Lower leg skin (tissue), 4 donors: Measurements from ENCODE around the gene GNAT1. TPM values are rescaled to one million over a fixed set of nuclear protein-coding genes. Genes with fewer than 3 reads are reported as not detected.

ENCODE experiments used
- DNase-seq, 2 donors: peaks; one replicate each; pipeline ENCODE4 v3.0.0-alpha.2; 2019; ENCODE audit warnings: low spot score in 2 of 2
- H3K4me3 ChIP-seq: fragments of 200-600 bp; sonication (generic); 2 replicates; pipeline ENCODE4 v1.5.1; 2017; ENCODE audit warnings: mild to moderate bottlenecking, low read depth; ENCODE audit not compliant: poor library complexity, severe bottlenecking
- POLR2A ChIP-seq, 2 donors: fragments of 450-650 bp; IDR thresholded peaks; one replicate each; pipeline ENCODE4 v1.6.1; 2016 to 2017; ENCODE audit warnings: antibody characterized with exemption in 2 of 2, mild to moderate bottlenecking in 1 of 2, moderate library complexity in 1 of 2
- WGBS, 2 donors: methylation state at CpG; one replicate each; pipeline ENCODE4 v1.1.5; 2018; 5-methylcytosine and 5-hydroxymethylcytosine counted together
- intact Hi-C: fragments of 100-400 bp; cut with DNase I; formaldehyde crosslinking; loops from one replicate; pipeline ENCODE4 v1.15.0; 2023; ENCODE audit warnings: low total_unique reads
- total RNA-seq, 4 donors: library from RNA; depleted of rRNA; stranded (reverse); fragments of >200 nt; gene quantifications; one replicate each; pipeline ENCODE4 v1.1.0, GENCODE V29; 2016
- TF ChIP-seq, protein P1 (sequence below), 3 donors: fragments of 450-650 bp; IDR thresholded peaks; one replicate each; pipeline ENCODE4 v1.5.1; 2016; ENCODE audit warnings: antibody characterized with exemption in 3 of 3, mild to moderate bottlenecking in 3 of 3, moderate library complexity in 2 of 3

Gene GNAT1
- total RNA-seq: not detected

DNA sequence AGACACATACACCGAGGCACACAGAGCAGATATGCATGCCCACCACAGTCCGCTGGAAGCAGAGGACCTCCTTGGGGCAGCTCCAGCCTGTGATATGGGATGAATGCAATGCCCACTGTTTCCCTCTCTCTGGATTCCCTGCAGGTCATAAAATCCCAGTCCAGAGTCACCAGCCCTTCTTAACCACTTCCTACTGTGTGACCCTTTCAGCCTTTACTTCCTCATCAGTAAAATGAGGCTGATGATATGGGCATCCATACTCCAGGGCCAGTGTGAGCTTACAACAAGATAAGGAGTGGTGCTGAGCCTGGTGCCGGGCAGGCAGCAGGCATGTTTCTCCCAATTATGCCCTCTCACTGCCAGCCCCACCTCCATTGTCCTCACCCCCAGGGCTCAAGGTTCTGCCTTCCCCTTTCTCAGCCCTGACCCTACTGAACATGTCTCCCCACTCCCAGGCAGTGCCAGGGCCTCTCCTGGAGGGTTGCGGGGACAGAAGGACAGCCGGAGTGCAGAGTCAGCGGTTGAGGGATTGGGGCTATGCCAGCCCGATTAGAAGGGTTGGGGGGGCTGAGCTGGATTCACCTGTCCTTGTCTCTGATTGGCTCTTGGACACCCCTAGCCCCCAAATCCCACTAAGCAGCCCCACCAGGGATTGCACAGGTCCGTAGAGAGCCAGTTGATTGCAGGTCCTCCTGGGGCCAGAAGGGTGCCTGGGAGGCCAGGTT, at the start of gene GNAT1:
Gene GNAT1, plus strand, starts transcription at position 675 of the 725 bp plus-strand sequence. CDS start 116 bp downstream, outside the sequence.
- no peak for TF ChIP-seq POLR2A (IDR thresholded peaks at IDR 0.05)
- TF ChIP-seq, protein P1, sequence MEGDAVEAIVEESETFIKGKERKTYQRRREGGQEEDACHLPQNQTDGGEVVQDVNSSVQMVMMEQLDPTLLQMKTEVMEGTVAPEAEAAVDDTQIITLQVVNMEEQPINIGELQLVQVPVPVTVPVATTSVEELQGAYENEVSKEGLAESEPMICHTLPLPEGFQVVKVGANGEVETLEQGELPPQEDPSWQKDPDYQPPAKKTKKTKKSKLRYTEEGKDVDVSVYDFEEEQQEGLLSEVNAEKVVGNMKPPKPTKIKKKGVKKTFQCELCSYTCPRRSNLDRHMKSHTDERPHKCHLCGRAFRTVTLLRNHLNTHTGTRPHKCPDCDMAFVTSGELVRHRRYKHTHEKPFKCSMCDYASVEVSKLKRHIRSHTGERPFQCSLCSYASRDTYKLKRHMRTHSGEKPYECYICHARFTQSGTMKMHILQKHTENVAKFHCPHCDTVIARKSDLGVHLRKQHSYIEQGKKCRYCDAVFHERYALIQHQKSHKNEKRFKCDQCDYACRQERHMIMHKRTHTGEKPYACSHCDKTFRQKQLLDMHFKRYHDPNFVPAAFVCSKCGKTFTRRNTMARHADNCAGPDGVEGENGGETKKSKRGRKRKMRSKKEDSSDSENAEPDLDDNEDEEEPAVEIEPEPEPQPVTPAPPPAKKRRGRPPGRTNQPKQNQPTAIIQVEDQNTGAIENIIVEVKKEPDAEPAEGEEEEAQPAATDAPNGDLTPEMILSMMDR (IDR thresholded peaks at IDR 0.05): no peak
- no peak for DNase-seq
- WGBS, 2 donors: 68 to 69% methylated on average over 8 of the region's 8 CpGs
- intact Hi-C loops: no loop called here
- H3K4me3 ChIP-seq: no peak within 1 kb of the TSS

DNA sequence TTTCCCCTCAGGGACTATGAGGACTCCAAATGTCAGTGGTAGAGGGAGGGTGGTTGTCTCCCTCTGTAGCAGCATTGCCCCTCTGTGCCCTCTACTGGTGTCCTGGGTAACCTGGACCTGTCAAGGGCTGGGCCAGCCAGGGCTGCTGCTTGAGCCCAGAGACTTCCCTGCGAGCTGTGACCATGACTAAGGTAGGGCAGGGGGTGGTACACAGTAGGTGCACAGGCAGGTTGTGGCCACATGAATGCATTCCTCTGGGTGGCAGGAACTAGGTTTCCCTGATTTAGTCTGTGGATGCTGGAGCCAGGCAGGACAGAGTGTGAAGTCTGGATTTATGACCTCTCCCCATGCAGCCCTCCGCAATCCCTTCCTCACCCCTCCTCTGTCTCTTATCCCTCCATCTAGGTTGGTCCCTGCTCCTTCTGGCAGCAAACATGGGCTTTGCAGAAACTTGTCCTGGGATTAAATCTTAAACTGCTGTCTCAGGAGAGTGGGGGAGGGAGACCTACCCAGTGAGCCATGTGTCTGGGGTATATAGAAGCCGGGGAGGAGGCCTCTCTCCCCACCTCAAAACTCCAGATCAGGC, 45.0 kb upstream of the GNAT1 start:
- DNase-seq: no peak
- WGBS, 2 donors: 52 to 61% methylated on average over 3 of the region's 3 CpGs
- H3K4me3 ChIP-seq: no peak overlapping the region
- TF ChIP-seq, protein P1 (IDR thresholded peaks at IDR 0.05): no peak
- TF ChIP-seq POLR2A (IDR thresholded peaks at IDR 0.05): no peak
- intact Hi-C loops: no loop called here

DNA sequence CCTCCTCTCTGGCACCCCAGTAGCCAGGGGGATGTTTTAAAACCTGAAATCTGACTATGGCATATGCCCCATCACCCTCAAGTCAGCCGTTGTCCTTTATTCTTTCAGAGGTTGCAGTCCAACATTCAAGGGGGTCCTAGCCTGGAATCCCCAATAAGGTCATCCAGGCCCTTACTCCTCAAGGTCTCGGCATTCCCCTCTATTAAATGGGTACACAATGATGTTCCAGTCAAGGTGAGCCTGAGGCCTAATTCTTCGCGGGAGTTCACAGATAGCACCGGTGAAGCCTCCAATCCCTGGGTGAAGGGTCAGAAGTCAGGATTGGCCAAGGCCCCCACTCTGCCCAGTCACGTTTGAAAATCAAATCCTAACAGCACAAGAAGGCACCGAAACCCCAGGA, 44.4 kb upstream of the GNAT1 start:
- DNase-seq: no peak
- WGBS, 2 donors: 57 to 75% methylated on average over 7 of the region's 7 CpGs
- no peak overlapping the region for H3K4me3 ChIP-seq
- TF ChIP-seq, protein P1 (IDR thresholded peaks at IDR 0.05): no peak
- no peak for TF ChIP-seq POLR2A (IDR thresholded peaks at IDR 0.05)
- intact Hi-C loops: no loop called here

- no peak overlapping the region for H3K4me3 ChIP-seq
- DNase-seq: no peak
- TF ChIP-seq POLR2A (IDR thresholded peaks at IDR 0.05): no peak
- TF ChIP-seq, protein P1 (IDR thresholded peaks at IDR 0.05): no peak
- intact Hi-C loops: no loop called here
- 36 to 62% methylated on average over 2 of the region's 2 CpGs for WGBS, 2 donors
Observed at GRCh38 chr3:50147447-50147846, 44.0 kb upstream of the GNAT1 start.

DNA sequence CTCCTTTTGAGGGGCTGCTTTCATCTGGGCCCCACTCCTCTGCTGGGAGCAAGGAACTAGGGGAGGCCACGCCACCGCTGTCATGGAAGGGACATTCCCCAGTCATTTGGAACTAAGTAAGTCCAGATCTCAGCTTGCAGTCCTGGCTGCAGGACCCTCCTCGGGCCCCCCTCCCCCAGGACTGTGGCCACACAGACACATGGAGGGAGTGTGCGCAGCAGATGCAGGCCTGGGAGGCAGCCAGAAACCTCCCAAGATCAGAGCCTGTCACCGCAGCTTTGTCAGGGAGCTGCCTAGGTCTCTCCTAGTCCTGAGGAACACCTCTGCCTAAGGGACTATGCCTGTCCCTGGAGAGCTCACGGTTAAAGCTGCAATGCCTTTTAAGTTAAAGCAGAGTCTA, 43.5 kb upstream of the GNAT1 start:
- intact Hi-C loops: no loop called here
- WGBS, 2 donors: 23 to 34% methylated on average over 6 of the region's 6 CpGs

More for the DNA sequence above, 43.5 kb upstream of the GNAT1 start:
- no peak for DNase-seq
- TF ChIP-seq POLR2A (IDR thresholded peaks at IDR 0.05): no peak
- TF ChIP-seq, protein P1 (IDR thresholded peaks at IDR 0.05): no peak
- H3K4me3 ChIP-seq: no peak overlapping the region
